Activated gamma-delta T cell (primary cell): Measurements from ENCODE around the gene LRRC36.

Source experiments
- DNase-seq: peaks from one replicate; lab custom pipeline; 2025; lab: John Stamatoyannopoulos, UW

Gene LRRC36

GRCh38 chr16:67426022-67426421 is 99.4 kb downstream of the LRRC36 start:
- no peak for DNase-seq

- no peak for DNase-seq
Measured at GRCh38 chr16:67426950-67427349, 100.3 kb downstream of the LRRC36 start.

GRCh38 chr16:67428146-67428731 is 101.6 kb downstream of the LRRC36 start:
- no peak for DNase-seq

- DNase-seq = no peak
Measured at GRCh38 chr16:67429053-67429798, 102.6 kb downstream of the LRRC36 start.

GRCh38 chr16:67429799-67430503 is 103.3 kb downstream of the LRRC36 start:
- no peak for DNase-seq

GRCh38 chr16:67430504-67430976 is 103.9 kb downstream of the LRRC36 start:
- no peak for DNase-seq

- DNase-seq = peak; percentile 24
Measured at GRCh38 chr16:67430977-67431774, 104.6 kb downstream of the LRRC36 start, which contains the start of gene HSD11B2. Gene HSD11B2, plus strand, starts transcription at chr16:67431121. Its CDS starts 128 bp downstream, at chr16:67431249.

GRCh38 chr16:67431775-67432505 is 105.3 kb downstream of the LRRC36 start:
- no peak for DNase-seq

GRCh38 chr16:67432506-67432890 is 105.9 kb downstream of the LRRC36 start:
- DNase-seq = no peak

GRCh38 chr16:67433131-67433719 is 106.6 kb downstream of the LRRC36 start:
- DNase-seq = no peak
